Activated B cell treated with CpG ODN at 0.5 μM for 24 hours (primary cell): ENCODE data around the gene NSFL1C. TPM values are rescaled to one million over a fixed set of nuclear protein-coding genes. Genes with fewer than 3 reads are reported as not detected.

ENCODE experiments used
- ATAC-seq: fragments of 200-7000 bp; cut with Tn5 transposase; one replicate; pipeline ENCODE4 v1.10.0; 2021; ENCODE audit warnings: low read depth, mild to moderate bottlenecking, moderate library complexity
- CTCF ChIA-PET: fragments of 350-600 bp; sonication (Branson Sonifier 250); formaldehyde crosslinking; loops from one replicate; lab custom pipeline; 2021; ENCODE audit warnings: antibody characterized with exemption; lab: Charles Lee
- POLR2A ChIA-PET: fragments of 350-600 bp; sonication (Branson Sonifier 250); formaldehyde crosslinking; loops from one replicate; lab custom pipeline; 2021; ENCODE audit warnings: antibody characterized with exemption; lab: Charles Lee
- DNase-seq: peaks from one replicate; pipeline ENCODE4 v3.0.0; 2022
- H3K27ac Mint-ChIP-seq: one replicate; pipeline ENCODE4 v1.8.0; 2020; ENCODE audit warnings: mixed read lengths
- H3K27me3 Mint-ChIP-seq: one replicate; pipeline ENCODE4 v1.8.0; 2021; ENCODE audit warnings: mixed read lengths
- H3K36me3 Mint-ChIP-seq: one replicate; pipeline ENCODE4 v1.8.0; 2021; ENCODE audit warnings: low read depth, mixed read lengths
- H3K4me1 Mint-ChIP-seq: one replicate; pipeline ENCODE4 v1.8.0; 2021; ENCODE audit warnings: mixed read lengths
- H3K4me3 Mint-ChIP-seq: one replicate; pipeline ENCODE4 v1.8.0; 2020; ENCODE audit warnings: mild to moderate bottlenecking, mixed read lengths
- H3K9me3 Mint-ChIP-seq: one replicate; pipeline ENCODE4 v1.8.0; 2020; ENCODE audit warnings: mixed read lengths
- intact Hi-C: fragments of 100-400 bp; cut with micrococcal nuclease; formaldehyde crosslinking; loops from one replicate; pipeline ENCODE4 v1.15.1; 2024
- total RNA-seq: library from RNA; stranded (reverse); gene quantifications from 2 replicates; pipeline ENCODE4 v1.2.3, GENCODE V29; 2022
- TF ChIP-seq, protein P1 (sequence below): fragments of 200-600 bp; IDR thresholded peaks from one replicate; pipeline ENCODE4 v1.8.0; 2022; ENCODE audit warnings: antibody characterized with exemption, mild to moderate bottlenecking

The NSFL1C gene
- total RNA-seq, 1 donor from 2014 or later, result 81.7 TPM

DNA sequence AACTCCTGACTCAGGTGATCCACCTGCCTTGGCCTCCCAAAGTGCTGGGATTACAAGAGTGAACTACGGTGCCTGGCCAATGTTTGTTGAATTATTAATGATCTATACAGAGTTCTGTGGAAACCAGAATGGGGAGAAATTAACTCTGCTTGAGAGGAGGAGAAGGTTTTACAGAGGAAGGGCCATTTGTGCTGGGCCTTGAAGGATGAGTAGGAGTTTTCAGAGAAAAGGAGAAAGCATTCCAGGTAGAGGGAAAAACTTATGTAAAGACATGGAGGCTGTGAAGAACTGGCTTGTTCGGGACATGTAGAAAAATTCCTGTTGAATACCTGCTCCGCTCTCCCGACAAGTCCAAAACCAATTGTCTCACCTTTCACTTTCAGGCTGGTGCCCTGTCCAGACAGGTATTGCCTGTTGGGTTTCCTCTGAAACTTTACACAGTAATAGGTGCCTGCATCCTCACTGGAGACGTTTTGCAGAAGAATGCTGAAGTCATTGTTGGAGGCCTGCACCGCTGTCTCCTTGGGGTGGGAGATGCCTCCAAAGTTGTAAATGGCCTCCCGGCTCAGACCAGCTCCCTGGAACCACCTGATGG is 11.3 kb upstream of the NSFL1C start:
- Mint-ChIP-seq H3K36me3 (no peaks in the 10 kb centered on the region), H3K4me1 (peaks cover 5% of the 10 kb centered on the region), H3K4me3 (no peak overlapping the region), H3K27me3 (peaks cover 4% of the 10 kb centered on the region), H3K9me3 (no peaks in the 10 kb centered on the region), H3K27ac (no peak overlapping the region)
- DNase-seq (no peak), ATAC-seq (no peak)
- ChIA-PET POLR2A (no interaction called here), CTCF (no interaction called here)
- intact Hi-C loops, result no loop called here
- TF ChIP-seq, protein P1, sequence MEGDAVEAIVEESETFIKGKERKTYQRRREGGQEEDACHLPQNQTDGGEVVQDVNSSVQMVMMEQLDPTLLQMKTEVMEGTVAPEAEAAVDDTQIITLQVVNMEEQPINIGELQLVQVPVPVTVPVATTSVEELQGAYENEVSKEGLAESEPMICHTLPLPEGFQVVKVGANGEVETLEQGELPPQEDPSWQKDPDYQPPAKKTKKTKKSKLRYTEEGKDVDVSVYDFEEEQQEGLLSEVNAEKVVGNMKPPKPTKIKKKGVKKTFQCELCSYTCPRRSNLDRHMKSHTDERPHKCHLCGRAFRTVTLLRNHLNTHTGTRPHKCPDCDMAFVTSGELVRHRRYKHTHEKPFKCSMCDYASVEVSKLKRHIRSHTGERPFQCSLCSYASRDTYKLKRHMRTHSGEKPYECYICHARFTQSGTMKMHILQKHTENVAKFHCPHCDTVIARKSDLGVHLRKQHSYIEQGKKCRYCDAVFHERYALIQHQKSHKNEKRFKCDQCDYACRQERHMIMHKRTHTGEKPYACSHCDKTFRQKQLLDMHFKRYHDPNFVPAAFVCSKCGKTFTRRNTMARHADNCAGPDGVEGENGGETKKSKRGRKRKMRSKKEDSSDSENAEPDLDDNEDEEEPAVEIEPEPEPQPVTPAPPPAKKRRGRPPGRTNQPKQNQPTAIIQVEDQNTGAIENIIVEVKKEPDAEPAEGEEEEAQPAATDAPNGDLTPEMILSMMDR, result no peak

DNA sequence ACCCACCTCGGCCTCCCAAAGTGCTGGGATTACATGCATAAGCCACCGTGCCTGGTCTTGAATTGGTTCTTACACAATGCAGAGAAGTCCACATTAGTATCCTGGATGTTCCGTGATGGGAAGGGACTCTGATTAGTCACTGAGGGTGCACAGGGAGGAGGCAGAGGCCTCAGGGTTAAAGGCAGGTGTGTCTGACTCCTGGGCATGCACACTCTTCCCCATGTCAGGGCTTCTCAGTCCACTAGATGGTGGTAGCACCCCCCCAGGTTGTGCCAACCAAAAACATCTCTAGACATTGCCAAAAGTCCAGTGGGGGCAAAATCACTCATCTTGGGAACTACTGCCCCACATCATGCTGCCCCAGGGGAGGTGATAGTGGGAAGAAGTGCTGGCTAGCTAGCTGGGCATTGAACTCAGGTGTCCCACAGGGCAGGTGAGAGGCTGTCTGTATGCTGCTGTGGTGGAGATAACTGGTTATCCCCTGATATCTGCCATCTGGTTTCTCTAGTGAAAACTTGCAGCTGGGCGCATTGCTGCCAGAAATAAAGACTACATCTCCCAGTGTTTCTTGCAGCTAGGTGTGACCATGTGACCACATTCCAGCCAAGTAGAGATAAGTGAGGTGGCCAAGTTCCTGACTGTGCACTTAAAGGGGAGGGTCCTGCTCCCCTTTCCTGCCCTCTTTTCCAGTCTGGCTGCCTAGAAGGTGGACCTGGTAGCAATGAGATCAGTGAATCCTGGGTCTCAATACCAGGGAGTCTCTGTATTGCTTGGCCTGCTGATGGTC is 8.4 kb upstream of the NSFL1C start:
- peaks cover 28% of the 10 kb centered on the region for H3K4me1 Mint-ChIP-seq
- ATAC-seq (no peak), DNase-seq (no peak)
- no peaks in the 10 kb centered on the region for H3K27me3 Mint-ChIP-seq
- H3K9me3 Mint-ChIP-seq, result no peaks in the 10 kb centered on the region
- no peak overlapping the region for H3K4me3 Mint-ChIP-seq
- TF ChIP-seq, protein P1, result no peak
- POLR2A ChIA-PET, result no interaction called here
- H3K36me3 Mint-ChIP-seq, result no peaks in the 10 kb centered on the region
- CTCF ChIA-PET, result interaction anchor here (4.1 kb wide), 1 partner anchor 29 kb away, joined by 19 read pairs; no protein-coding TSS in a partner anchor
- no peak overlapping the region for H3K27ac Mint-ChIP-seq
- intact Hi-C loops, result no loop called here

DNA sequence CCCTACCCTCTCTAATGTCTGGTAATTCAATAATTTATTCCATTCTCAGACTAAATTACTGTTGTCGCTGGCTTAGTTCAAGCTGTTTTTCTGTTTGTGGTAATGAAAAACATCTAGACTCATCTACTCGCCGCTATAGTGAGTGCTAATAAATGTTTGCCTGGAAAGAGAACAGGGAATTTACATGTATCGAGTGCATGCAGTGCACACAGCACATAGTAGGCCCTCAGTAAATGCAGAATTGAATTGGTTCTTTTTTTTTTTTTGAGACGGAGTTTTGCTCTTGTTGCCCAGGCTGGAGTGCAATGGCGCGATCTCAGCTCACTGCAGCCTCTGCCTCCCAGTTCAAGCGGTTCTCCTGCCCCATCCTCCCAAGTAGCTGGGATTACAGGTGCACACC is 7.7 kb upstream of the NSFL1C start:
- DNase-seq, result no peak
- Mint-ChIP-seq H3K4me1 (peaks cover 35% of the 10 kb centered on the region), H3K36me3 (no peaks in the 10 kb centered on the region), H3K27ac (no peak overlapping the region), H3K4me3 (no peak overlapping the region), H3K27me3 (no peaks in the 10 kb centered on the region), H3K9me3 (no peaks in the 10 kb centered on the region)
- POLR2A ChIA-PET, result no interaction called here
- CTCF ChIA-PET, result interaction anchor here (4.1 kb wide), 1 partner anchor 29 kb away, joined by 19 read pairs; no protein-coding TSS in a partner anchor
- no peak for ATAC-seq
- intact Hi-C loops, result no loop called here
- TF ChIP-seq, protein P1, result no peak

DNA sequence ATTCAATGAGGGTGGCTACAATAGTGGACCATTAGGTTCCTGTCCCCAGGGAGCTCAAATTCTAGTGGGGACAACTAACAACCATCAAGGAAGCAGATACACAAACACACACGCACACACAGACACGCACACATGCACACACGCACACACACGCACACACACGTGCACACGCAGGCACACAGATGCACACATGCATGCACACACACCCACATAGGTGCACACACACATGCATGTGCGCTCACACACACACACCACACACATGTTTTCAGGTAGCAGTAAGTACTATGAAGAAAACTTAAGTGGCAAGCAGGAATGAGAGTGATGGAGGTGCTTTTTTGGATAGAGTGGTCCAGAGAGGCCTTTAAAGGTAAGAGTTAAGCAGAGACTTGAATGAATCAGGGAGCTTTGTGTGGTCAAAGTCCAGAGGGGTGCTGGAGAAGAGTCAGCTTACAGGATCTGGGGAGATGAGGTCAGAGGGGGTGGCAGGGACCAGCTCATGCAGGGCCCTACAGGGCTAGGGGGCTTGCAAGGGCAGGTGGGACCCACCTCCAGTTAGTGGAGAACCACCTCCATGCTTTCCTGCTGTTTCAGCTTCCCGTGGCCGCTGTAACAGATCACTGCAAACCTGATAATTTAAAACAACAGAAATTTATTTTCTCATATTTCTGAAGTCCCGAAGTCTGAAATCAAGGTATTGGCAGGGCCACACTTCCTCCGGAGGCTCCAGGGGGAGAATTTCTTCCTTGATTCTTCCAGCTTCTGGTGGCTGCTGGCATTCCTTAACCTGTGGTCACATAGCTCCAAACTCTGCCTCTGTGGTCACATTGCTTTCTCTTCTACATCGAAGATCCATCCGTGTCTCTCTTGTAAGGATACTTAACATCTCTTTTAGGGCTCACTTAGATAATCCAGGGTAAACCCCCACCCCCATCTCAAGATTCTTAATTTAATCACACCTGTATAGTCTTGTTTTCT is 6.9 kb upstream of the NSFL1C start:
- no peaks in the 10 kb centered on the region for H3K27me3 Mint-ChIP-seq
- no peak for ATAC-seq
- H3K27ac Mint-ChIP-seq, result peak overlapping the region; percentile 62
- peaks cover 43% of the 10 kb centered on the region for H3K4me1 Mint-ChIP-seq
- ChIA-PET CTCF (interaction anchor here (4.1 kb wide), 1 partner anchor 30 kb away, joined by 19 read pairs; no protein-coding TSS in a partner anchor), POLR2A (interaction anchor here (0.7 kb wide), 1 partner anchor 30 kb away, joined by 3 read pairs; no protein-coding TSS in a partner anchor)
- no peaks in the 10 kb centered on the region for H3K36me3 Mint-ChIP-seq
- DNase-seq, result no peak
- intact Hi-C loops, result no loop called here
- H3K9me3 Mint-ChIP-seq, result no peaks in the 10 kb centered on the region
- H3K4me3 Mint-ChIP-seq, result no peak overlapping the region
- TF ChIP-seq, protein P1, result no peak
